B cell (primary cell): ENCODE measurements around the gene TMEM30B. TPM values are rescaled to one million over a fixed set of nuclear protein-coding genes. Genes with fewer than 3 reads are reported as not detected.

ENCODE experiments used
- ATAC-seq: fragments of 200-7000 bp; cut with Tn5 transposase; one replicate; pipeline ENCODE4 v1.10.0; 2021; ENCODE audit warnings: low read depth, mild to moderate bottlenecking, moderate number of reproducible peaks, moderate library complexity
- CTCF ChIA-PET: fragments of 350-600 bp; sonication (Branson Sonifier 250); formaldehyde crosslinking; loops from one replicate; lab custom pipeline; 2021; ENCODE audit warnings: antibody characterized with exemption, inconsistent platforms; lab: Charles Lee
- POLR2A ChIA-PET: fragments of 350-600 bp; sonication (Branson Sonifier 250); formaldehyde crosslinking; loops from one replicate; lab custom pipeline; 2021; ENCODE audit warnings: antibody characterized with exemption; lab: Charles Lee
- DNase-seq: peaks from one replicate; pipeline ENCODE4 v3.0.0; 2013
- H2AFZ ChIP-seq: 2 replicates; pipeline ENCODE4 v1.6.1; 2012; ENCODE audit warnings: mild to moderate bottlenecking, low read depth, low read length; ENCODE audit not compliant: insufficient read depth, poor library complexity, severe bottlenecking
- H3K27ac ChIP-seq, 2 donors: 1 replicate in 1 of 2; 2 replicates in 1 of 2; pipeline ENCODE4 v1.5.1; 2012 to 2013; ENCODE audit warnings: low read length in 2 of 2, mild to moderate bottlenecking in 2 of 2, moderate library complexity in 1 of 2
- H3K27me3 ChIP-seq, 4 experiments: fragments of 200-600 bp in 1 of 4; sonication (generic) in 1 of 4; replicated peaks in 1 of 4; 1 replicate in 2 of 4; 2 replicates in 2 of 4; pipeline versions ENCODE4 v1.6.1 to v1.7.0; 2013 to 2016; ENCODE audit warnings: low read length in 3 of 4, mild to moderate bottlenecking in 2 of 4, mixed read lengths in 1 of 4, moderate library complexity in 1 of 4; ENCODE audit not compliant: insufficient read depth in 4 of 4, control insufficient read depth in 3 of 4; ENCODE audit errors: control extremely low read depth in 1 of 4
- H3K36me3 ChIP-seq, 2 experiments: replicated peaks in 1 of 2; 1 replicate in 1 of 2; 2 replicates in 1 of 2; pipeline versions ENCODE4 v1.6.1 to v1.7.1; 2013; ENCODE audit warnings: low read length in 1 of 2; ENCODE audit not compliant: insufficient read depth in 2 of 2, control insufficient read depth in 1 of 2; ENCODE audit errors: control extremely low read depth in 1 of 2, extremely low read depth in 1 of 2
- H3K4me1 ChIP-seq, 2 donors: fragments of 200-600 bp in 1 of 2; sonication (generic) in 1 of 2; 1 replicate in 1 of 2; 2 replicates in 1 of 2; pipeline versions ENCODE4 v1.5.1 to v1.6.1; 2013 to 2017; ENCODE audit warnings: low read length in 2 of 2; ENCODE audit not compliant: control insufficient read depth in 2 of 2, insufficient read depth in 2 of 2
- H3K4me2 ChIP-seq: replicated peaks from 2 replicates; pipeline ENCODE3; 2012; ENCODE audit warnings: mild to moderate bottlenecking, low read depth, low read length; ENCODE audit not compliant: poor library complexity, severe bottlenecking
- H3K4me3 ChIP-seq, 5 experiments: fragments of 200-600 bp in 1 of 5; sonication (generic) in 1 of 5; 1 replicate in 3 of 5; 2 replicates in 2 of 5; pipeline versions ENCODE4 v1.5.1 to v1.7.0; 2011 to 2016; ENCODE audit warnings: low read length in 4 of 5, mild to moderate bottlenecking in 4 of 5, low read depth in 2 of 5, control low read depth in 1 of 5, moderate library complexity in 1 of 5; ENCODE audit not compliant: insufficient read depth in 1 of 5; ENCODE audit errors: control extremely low read depth in 1 of 5, extremely low read depth in 1 of 5
- H3K79me2 ChIP-seq: fragments of 200-600 bp; sonication (generic); one replicate; pipeline ENCODE4 v1.6.0; 2016; ENCODE audit warnings: low read length; ENCODE audit not compliant: control insufficient read depth, insufficient read depth
- H3K9ac ChIP-seq: fragments of 200-600 bp; sonication (generic); 2 replicates; pipeline ENCODE4 v1.6.1; 2017; ENCODE audit warnings: mild to moderate bottlenecking, low read length, moderate library complexity
- H3K9me3 ChIP-seq, 3 donors: one replicate each; pipeline versions ENCODE4 v1.6.1 to v1.7.1; 2013; ENCODE audit warnings: low read length in 2 of 3; ENCODE audit not compliant: control insufficient read depth in 2 of 3, insufficient read depth in 1 of 3; ENCODE audit errors: control extremely low read depth in 1 of 3
- H4K20me1 ChIP-seq: 2 replicates; pipeline ENCODE4 v1.6.0; 2012; ENCODE audit warnings: mild to moderate bottlenecking, low read length; ENCODE audit not compliant: insufficient read depth, control insufficient read depth, poor library complexity, severe bottlenecking
- H3K27ac Mint-ChIP-seq: one replicate; pipeline ENCODE4 v1.8.0; 2021; ENCODE audit warnings: mixed read lengths
- H3K27me3 Mint-ChIP-seq: one replicate; pipeline ENCODE4 v1.8.0; 2021; ENCODE audit warnings: mixed read lengths
- H3K4me1 Mint-ChIP-seq: one replicate; pipeline ENCODE4 v1.8.0; 2021; ENCODE audit warnings: mixed read lengths
- H3K4me3 Mint-ChIP-seq: one replicate; pipeline ENCODE4 v1.8.0; 2021; ENCODE audit warnings: mixed read lengths
- H3K9me3 Mint-ChIP-seq: one replicate; pipeline ENCODE4 v1.8.0; 2022; ENCODE audit warnings: mixed read lengths; ENCODE audit not compliant: insufficient read depth
- CTCF ChIP-seq: fragments of 200-600 bp; IDR thresholded peaks from one replicate; pipeline ENCODE4 v1.8.0; 2022; ENCODE audit warnings: antibody characterized with exemption, mild to moderate bottlenecking
- EZH2 ChIP-seq: IDR thresholded peaks from 2 replicates; pipeline ENCODE4 v1.6.1; 2012; ENCODE audit warnings: borderline replicate concordance, low read depth, mild to moderate bottlenecking, moderate library complexity, low read length; ENCODE audit not compliant: insufficient read depth, poor library complexity, severe bottlenecking
- WGBS: methylation state at CpG from one replicate; pipeline ENCODE4 v1.1.5; 2013; ENCODE audit warnings: missing lambda C conversion rate; ENCODE audit not compliant: insufficient coverage; 5-methylcytosine and 5-hydroxymethylcytosine counted together
- intact Hi-C: fragments of 100-400 bp; cut with micrococcal nuclease; formaldehyde crosslinking; loops from one replicate; pipeline ENCODE4 v1.10.0; 2022
- polyA plus RNA-seq: library from polyadenylated mRNA; depleted of rRNA; stranded (reverse); fragments of >200 nt; gene quantifications from 2 replicates; pipeline ENCODE4 v1.2.3, GENCODE V29; 2012
- total RNA-seq, 2 donors: library from RNA; stranded (reverse); fragments of 120-200 nt in 1 of 2; gene quantifications; 1 replicate in 1 of 2; 2 replicates in 1 of 2; pipeline versions ENCODE4 v1.2.3 to v1.2.4, GENCODE V29; 2013 to 2022

The TMEM30B gene
- total and polyA plus RNA-seq, 2 donors (not counting 1 experiment from before 2014, with no cell fraction given): 0.19 to 0.20 TPM

- Mint-ChIP-seq H3K4me1 (peaks cover 15% of the 10 kb centered on the region), H3K4me3 (peak overlapping the region; percentile 80), H3K9me3 (no peaks in the 10 kb centered on the region), H3K27me3 (peaks cover 15% of the 10 kb centered on the region), H3K27ac (peak overlapping the region; percentile 42)
- H3K27ac ChIP-seq: no peak overlapping the region
- intact Hi-C loops: loop anchor here (10.0 kb wide), 1 partner anchor 123 kb away; no protein-coding TSS in a partner anchor
- POLR2A ChIA-PET: no interaction called here
- H3K9ac ChIP-seq: peak overlapping the region; percentile 64
- TF ChIP-seq EZH2 (no peak), CTCF (no peak)
- H4K20me1 ChIP-seq: no peaks in the 10 kb centered on the region
- peaks cover 21 to 22% of the 10 kb centered on the region in 2 donors for H3K4me1 ChIP-seq
- H3K4me2 ChIP-seq: peak overlapping the region; percentile 89
- H3K36me3 ChIP-seq: no peaks in the 10 kb centered on the region
- H3K9me3 ChIP-seq: peaks cover 0 to 9% (median 0%) of the 10 kb centered on the region in 3 donors
- peaks cover 0 to 43% (median 6%) of the 10 kb centered on the region in 4 experiments for H3K27me3 ChIP-seq
- DNase-seq: peak; percentile 42
- no peaks in the 10 kb centered on the region for H3K79me2 ChIP-seq
- peak overlapping the region; percentile 87 for H2AFZ ChIP-seq
- WGBS: 1% methylated on average over 63 of the region's 63 CpGs
- CTCF ChIA-PET: interaction anchor here (1.6 kb wide), 1 partner anchor 805 kb away, joined by 4 read pairs; no protein-coding TSS in a partner anchor
- ATAC-seq: peak; percentile 14
- H3K4me3 ChIP-seq: peak overlapping the region; percentile 41 to 64 (median 56)
Observed at GRCh38 chr14:61322011-61322798, 41.1 kb upstream of the TMEM30B start.
